ENCODE results near the gene SLC38A7.
"Not testable (repeated sequence)": the region's sequence is repeated elsewhere in the genome, so short reads cannot be mapped to it uniquely, and the experiment has no call there.

SLC38A7 gene, protein sequence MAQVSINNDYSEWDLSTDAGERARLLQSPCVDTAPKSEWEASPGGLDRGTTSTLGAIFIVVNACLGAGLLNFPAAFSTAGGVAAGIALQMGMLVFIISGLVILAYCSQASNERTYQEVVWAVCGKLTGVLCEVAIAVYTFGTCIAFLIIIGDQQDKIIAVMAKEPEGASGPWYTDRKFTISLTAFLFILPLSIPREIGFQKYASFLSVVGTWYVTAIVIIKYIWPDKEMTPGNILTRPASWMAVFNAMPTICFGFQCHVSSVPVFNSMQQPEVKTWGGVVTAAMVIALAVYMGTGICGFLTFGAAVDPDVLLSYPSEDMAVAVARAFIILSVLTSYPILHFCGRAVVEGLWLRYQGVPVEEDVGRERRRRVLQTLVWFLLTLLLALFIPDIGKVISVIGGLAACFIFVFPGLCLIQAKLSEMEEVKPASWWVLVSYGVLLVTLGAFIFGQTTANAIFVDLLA

DNA sequence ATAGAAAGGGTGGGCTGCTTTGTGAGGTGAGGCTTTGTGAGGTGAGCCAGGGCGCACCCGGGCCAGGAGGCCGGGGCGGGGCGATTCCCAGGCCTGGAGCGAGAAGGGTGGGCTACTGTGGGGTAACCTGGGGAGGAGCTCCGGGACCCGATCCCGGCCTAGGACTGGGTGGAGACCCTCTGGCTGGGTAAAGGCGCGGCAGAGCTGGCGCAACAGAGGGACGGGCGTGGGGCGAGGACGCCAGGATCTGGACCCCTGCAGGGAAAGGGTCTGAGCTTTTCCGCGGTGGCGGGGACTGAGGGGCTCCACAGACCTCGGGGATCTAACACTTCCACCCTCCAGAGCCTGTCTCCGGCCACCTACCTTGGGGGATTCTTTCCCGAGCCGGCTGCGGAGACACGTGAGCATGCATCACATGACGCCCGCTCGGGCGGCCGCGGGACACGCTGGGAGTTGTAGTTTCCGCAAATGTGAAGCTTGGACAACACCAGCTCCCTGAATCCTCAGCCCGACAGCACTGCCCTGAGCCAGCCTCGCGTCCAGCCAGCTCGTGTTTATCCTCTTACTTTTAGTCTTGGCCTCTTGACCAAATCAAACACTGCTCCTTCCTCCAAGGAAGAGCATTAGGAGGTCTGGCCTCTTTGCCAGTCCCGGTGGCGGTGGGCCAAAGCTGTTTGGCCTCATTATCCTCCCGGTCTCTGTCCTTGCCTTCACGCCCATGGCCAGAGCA is at the start of gene SLC38A7:
Gene SLC38A7, minus strand, starts transcription at position 417 of the 730 bp plus-strand sequence. CDS start 4,644 bp downstream, outside the sequence.
- peak; percentile 67 for DNase-seq (ENCODE audit: low read depth)

DNA sequence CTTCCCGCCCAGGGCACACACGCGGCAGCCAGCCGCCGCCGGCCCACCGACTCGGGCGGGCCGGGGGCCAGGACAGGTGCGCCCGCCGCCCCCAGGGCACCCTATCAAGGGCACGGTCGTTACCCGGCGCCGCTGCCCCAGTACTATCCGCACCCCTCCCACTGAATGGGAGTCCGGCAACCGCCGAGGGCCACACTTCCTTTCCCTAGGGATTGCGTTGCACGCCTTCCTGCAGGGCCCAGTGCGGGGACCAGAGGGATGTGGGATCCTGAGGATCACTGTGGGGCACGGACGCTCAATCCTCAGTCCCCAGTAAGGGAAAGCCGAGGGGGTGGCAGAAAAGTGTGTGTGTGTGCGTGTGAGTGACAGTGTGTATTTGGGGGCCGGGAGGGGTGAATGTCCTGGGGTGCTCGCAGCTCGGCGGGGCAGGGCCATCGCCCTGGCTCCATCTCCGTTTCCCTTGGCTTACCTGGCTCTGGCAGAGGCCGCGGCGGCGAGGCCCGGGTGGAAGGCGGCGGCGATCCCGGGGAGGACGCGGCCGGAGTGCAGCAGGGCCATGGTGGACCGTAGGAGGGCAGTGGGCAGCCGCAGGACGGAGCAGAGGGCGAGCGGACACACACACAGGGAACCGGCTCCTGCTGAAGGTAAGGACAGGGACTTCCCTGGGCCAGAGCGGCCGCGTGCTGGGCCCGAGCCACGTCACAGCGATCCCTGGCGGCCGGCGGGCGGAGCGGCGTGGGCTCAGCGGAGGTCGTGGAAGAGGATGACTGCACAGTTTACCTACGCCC is 49.3 kb upstream of the SLC38A7 start, which contains the start of gene GOT2:
Gene GOT2, minus strand, starts transcription at position 646 of the 788 bp plus-strand sequence. Its CDS starts 88 bp downstream, at position 558.
- peak; percentile 73 for DNase-seq (ENCODE audit: low read depth)

DNA sequence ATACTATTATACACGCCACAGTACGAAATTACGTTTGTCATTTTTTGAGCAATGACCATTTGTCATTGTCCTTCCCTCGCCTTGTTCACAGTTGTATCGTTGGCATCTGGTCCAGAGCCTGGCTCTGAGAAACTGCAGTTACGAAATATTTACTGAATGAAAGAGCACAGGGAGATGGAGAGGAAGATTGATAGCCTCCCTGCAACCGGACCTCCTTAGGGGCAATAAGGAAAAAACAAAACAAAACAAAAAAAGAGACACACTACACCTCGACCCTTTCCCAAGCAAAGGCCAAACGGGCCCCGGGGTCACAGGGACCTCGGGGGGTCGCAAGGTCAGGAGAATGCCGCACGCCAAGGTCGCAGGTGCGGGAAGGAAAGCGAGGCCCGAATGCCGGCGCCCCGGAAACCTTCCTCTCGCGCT is 48.7 kb upstream of the SLC38A7 start:
- DNase-seq (ENCODE audit: low read depth), result no peak

DNA sequence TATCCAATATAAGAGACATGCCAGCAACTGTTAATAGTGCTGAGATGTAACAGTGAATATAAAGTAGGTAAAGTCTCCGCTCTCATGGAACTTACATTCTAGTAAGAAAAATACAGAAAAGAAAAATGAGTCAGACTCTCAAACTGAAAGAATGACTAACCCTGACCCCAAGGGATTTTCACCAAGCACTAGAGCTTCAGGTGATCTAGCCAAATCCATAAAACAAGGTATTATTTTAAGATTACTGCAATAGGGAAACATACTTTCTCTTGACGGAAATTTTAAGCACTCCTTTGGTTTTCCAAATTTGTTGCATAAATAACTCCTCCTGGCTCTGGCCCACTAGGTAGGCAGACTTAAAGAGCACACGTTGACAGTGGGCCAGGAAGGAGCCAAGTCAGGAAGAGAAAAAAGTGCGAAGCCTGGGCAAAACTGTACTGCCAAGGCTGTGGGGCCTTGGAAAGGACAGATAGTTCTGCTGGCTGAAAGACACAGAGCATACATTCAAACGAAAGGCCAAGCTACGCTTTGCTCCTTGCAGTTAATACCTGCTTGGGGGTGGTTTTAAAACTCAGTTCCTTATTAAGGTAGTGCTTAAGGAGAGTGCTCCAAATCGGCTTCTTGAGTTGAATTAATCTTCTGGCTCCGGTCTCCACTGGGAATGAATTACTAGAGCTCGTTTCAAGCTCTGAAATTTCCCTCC is 48.1 kb upstream of the SLC38A7 start:
- DNase-seq (ENCODE audit: low read depth), result no peak

DNA sequence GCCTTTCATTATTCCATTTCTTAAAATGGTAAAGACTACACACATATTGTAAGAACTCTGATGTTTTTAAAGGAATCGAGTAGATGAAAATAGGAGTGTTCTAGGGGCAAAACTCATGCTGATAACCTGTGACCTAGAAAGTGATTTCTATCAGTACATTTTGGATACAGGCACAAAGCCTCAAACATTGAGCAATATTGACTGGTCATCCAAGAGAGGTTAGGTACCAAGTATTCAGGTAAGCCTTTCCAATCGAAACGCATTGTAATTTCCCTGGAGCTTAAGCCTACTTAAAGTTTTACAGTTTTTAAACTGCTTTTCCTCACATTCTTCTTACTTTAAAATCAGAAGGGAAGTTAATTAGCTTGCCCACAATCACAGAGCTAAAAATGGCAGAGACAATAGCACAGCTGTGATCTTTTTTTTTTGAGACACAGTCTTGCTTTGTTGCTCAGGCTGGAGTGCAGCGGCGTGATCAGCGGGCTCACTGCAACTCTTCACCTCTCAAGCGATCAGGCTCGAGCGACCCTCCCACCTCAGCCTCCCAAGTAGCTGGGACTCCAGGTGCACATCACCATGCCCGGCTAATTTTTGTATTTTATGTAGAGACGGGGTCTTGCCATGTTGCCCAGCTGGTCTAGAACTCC is 46.3 kb upstream of the SLC38A7 start:
- DNase-seq (ENCODE audit: low read depth), result no peak

DNA sequence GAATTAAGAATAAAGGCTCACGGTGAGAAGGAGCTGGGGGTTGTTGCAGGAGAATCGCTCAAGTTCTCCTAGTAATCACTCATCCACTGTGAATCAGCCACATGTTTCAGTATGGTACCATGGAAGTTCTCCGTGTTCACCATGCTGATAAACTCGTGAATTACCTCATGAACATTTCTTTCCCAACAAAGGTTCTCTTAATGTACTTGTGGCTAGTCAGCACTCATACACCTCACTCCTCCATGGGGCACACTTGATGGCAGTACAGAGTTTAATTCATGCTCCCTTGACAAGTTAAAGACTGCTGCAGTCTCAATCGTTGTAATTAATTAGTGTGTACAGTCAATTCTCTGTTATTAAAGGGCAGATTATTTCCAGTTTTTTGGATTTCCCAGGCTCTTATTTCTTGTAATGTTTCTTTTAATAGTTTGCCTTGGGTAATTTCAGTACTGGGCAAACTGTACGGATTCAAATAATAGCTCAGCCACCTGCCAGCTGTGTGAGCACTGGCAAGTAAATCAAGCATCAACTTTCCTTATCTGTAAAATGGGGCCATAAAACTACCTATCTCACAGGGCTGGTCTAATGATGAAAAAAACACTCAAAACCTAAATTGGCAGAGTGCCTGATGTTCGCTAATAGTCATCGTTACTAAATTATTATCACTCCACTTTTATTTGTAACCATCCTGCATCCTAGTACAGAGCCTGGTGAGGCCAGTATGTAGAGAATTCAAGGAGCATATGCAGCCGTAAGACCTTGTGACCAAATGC is 43.4 kb upstream of the SLC38A7 start:
- DNase-seq (ENCODE audit: low read depth), result no peak

DNA sequence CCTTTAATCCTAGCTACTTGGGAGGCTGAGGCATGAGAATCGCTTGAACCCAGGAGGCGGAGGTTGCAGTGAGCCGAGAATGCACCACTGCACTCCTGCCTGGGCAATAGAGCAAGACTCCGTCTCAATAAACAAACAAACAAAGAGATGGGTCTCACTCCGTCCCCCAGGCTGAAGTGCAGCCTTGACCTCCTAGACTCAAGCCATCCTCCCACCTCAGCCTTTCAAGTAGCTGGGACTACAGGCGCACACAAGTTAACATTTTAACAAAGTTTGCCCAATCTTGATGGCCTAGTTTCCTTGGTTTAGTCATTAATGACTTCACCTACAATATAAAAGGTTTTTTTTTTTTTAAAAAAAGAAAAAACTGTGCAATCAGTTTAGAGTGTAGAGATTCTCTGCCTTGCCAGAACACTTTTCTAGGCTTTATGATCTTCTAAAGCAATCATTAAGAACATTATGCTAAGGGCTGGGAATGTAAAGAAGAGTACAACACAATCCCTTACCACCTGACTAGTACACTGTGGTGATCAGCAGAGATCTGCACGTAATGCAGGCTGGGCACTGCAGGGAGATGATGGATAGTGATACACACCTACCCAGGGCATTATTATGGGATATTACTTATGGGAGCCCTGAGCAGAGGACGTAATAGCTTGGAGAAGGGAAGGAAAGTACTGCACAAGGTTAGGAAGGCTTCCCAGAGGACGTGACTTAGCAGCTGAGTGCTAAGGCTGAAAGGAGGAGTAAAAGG is 42.6 kb upstream of the SLC38A7 start:
- no peak for DNase-seq (ENCODE audit: low read depth)

DNA sequence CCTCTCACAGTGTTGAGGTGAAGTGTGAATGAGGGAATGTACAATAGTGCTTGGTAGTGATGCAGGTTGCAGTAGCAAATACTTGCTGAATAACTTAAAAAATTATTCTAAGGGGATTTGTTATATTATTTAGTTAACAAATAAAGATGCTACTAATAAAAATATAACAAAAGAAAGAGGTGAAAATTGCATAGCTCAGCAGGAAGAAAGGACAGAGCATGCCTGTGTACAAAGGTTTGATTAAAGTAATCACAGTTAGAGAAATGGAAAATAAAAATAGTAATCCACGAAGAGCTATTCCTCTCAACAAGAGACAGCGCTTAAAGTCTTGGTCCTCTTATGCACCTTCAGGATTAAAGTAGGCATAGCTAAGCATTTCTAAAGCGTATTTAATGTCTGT is 38.5 kb upstream of the SLC38A7 start:
- no peak for DNase-seq (ENCODE audit: low read depth)

DNA sequence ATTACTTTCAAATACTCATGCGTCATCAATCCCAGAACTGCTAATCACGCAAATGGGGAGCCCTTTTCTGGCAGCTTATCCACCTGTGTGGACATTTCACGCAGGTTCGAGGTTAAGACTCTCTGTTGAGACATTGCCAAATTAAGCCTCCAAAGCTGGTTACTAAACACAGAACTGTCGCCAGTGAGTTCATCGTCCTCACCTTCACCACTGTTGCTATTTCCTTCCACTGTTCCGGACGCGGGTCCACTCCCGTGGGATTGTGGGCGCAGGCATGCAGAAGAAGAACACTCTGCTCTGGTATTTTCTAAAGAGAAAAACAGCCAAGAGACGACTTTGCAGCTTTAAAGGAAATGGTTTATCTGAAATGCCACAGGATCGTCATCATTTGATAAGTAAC is 33.4 kb upstream of the SLC38A7 start:
- DNase-seq (ENCODE audit: low read depth), result no peak

DNA sequence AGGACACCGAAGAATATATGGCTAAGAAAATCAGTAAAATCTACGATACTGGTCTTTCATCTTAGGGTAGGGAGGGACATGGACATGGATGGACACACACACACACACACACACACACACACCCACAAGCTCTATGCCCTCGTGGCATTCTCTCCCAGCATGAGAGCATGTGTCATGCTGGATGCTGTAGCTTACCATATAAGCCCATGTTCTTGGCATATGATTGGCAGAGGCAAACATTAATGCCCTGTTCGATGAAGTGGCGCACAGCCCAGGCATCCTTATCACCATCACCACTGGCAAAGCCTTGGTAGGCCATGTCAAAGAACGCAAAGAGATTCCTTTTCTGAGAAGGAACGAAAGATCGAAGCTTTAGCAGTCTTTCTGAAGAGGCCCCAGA is 31.9 kb upstream of the SLC38A7 start:
- DNase-seq (ENCODE audit: low read depth), result no peak

DNA sequence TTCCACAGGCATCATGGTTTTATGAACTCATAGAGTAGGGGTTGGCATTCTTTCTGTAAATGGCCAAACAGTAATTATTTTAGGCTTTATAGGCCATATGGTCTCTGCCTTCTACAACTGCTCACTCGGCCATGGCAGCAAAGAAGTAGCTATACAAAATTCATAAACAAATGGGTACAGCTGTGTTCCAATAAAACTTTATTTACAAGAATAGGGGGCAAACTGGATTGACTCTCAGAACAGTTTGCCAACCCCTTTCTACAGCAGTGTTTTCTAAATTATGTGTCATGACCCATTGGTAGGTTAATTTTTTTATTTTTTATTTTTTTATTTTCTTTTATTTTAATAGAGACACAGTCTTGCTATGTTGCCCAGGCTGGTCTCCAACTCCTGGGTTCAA is 29.2 kb upstream of the SLC38A7 start:
- DNase-seq (ENCODE audit: low read depth), result no peak

DNA sequence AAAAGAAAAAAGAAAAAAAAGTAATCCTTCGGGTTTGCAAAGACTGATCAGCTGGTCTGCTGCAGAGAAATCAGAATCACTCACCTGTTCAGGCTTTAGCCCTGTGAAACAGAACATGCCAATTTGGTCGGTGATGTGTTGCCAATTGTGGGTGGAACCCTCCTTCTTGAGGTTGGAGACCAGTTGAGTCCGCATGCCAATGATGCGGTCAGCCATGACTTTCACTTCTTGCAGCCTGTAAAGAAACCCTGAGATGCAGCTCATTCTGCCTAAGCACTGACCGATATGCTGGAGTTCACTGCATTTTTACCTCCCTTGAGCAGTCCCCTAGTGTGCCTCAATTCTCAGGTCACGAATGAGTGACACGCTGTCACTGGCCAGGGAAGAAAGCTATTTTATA is 24.8 kb upstream of the SLC38A7 start:
- no peak for DNase-seq (ENCODE audit: low read depth)

DNA sequence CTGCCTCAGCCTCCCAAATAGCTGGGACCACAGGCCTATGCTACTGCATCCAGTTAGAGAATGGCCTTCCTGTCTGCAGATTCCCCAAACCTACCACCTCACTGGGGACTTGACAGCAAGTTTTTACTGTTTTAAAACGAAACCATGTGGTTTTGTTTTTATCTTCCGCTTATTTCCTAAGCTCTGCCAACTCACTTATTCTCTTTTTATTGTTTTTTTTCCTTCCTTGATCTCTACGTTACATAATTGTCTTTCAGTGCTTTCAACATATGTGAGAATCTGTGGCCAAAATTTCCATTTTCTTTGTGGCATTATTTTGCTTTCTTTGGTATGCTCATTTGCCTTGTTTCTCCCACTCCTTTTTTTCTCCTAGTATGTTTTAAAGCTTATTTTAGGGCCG is 14.6 kb upstream of the SLC38A7 start:
- no peak for DNase-seq (ENCODE audit: low read depth)

DNA sequence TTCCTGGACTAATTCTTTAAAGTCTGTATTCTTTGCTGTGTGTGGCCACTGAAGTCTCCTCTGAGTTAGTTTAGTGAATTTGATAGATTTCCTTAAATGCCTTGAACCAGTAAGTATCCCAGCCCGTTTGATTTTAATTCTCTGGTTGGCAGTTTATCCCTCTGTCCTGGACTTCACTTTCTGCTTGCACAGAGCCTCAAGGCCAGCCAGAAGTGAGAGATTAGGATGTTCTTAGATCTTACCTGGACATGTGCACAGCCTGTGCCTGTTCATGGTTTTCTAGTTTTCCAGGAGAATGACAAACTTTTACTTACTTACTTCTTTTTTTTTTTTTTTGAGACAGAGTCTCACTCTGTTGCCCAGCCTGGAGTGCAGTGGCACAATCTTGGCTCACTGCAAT is 10.8 kb upstream of the SLC38A7 start:
- no peak for DNase-seq (ENCODE audit: low read depth)

DNA sequence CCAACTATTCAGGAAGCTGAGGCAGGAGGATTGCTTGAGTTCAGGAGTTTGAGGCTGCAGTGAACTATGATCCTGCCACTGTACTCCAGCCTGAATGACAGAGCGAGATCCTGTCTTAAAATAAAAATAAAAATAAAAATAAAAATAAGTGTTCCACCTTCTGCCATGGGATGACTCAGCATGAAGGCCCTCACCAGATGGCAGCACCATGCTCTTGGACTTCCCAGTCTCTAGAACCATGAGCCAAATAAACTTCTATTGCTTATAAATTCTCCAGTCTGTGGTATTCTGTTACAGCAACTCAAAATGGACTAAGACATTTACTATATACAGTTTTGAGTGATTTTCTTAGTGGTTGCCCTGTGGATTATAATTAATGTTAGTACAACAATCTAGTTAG is 7.9 kb upstream of the SLC38A7 start:
- no peak for DNase-seq (ENCODE audit: low read depth)

DNA sequence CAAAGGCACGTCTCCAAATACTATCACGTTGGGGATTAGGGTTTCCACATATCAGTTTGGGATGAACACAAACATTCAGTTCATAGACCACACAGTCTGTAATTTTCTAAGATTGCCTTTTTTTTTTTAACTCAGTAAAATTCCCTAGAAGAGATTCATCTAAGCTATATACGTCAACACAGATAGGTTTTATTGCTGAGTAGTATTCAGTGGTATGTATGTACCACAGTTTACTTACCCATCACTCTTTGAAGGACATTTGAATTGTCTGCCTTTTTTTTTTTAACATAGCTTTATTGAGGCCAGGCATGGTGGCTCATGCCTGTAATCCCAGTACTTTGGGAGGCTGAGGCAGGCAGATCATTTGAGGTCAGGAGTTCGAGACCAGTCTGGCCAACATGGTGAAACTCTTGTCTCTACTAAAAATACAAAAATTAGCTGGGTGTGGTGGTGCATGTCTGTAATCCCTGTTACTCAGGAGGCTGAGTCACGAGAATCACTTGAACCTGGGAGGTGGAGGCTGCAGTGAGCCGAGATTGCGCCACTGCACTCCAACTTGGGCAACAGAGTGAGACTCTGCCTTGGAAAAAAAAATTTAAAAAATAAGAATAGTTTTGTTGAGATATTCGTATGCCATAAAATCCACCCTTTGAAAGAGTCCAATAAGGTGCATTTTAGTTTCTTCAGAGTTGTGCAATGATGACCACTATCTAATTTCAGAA is 2.6 kb upstream of the SLC38A7 start:
- DNase-seq (ENCODE audit: low read depth), result not testable (repeated sequence)

DNA sequence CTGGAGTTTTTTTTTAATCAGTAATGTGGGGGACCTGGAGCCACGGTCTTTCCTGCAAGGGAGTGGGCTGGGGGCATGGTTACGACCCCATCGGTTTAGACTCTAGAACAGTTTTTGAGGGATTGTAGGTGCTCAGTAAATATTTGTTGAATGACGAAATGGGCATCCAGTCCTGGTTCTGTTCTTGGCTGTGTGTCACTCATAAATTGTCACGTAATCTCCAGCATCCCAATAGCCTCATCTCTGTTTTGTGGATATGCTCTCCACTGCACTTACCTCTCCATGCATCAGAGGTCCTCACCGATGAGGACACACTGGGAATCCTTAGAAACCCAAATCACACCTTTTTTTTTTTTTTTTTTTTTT is 497 bp upstream of the SLC38A7 start:
- DNase-seq (ENCODE audit: low read depth), result no peak

DNA sequence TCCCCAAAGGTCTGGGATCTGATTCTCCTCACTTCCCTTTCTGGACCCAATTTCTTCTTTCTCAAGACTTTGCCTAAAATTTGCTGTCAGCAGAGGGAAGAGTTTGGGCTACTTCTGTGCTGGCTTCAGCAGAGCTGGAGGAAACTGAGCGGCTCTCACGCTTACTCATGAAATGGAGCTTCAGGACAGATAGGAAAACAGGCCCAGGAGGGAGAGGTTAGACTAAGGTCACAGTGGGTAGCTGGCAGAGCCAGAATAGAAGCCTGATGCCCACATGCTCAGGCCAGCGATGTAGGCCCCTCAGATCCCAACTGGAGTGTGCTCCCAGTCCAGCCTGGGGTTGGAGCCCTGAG is 593 bp downstream of the SLC38A7 start:
- DNase-seq (ENCODE audit: low read depth), result no peak

DNA sequence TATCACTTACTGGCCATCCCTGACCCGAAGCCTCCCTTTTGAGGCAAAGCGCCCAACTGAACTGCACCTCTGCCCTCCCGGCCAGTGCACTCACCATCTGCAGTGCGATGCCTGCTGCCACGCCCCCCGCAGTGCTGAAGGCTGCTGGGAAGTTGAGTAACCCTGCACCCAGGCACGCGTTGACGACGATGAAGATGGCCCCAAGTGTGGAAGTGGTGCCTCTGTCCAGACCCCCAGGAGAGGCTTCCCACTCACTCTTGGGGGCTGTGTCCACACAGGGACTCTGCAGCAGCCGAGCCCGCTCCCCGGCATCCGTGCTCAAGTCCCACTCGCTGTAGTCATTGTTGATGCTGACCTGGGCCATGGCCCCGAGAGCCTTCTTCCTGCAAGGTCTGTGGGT is 4.8 kb downstream of the SLC38A7 start:
- no peak for DNase-seq (ENCODE audit: low read depth)

All from stimulated activated CD8-positive, alpha-beta memory T cell treated with anti-CD3 and anti-CD28 coated beads, Interleukin-4, amount 100 ng/mL, for 24 hours (primary cell).